Gastrocnemius medialis (tissue), 4 donors: ENCODE measurements around the gene OR10A2. TPM values are rescaled to one million over a fixed set of nuclear protein-coding genes. Genes with fewer than 3 reads are reported as not detected.
"Not testable (repeated sequence)": the region's sequence is repeated elsewhere in the genome, so short reads cannot be mapped to it uniquely, and the experiment has no call there.

ENCODE experiments used
- ATAC-seq, 2 donors: fragments of 150-250 bp; one replicate each; pipeline ENCODE4 v1.9.1; 2016
- DNase-seq, 2 donors: peaks; one replicate each; pipeline ENCODE4 v3.0.0-alpha.2; 2019
- H3K27ac ChIP-seq, 4 donors: fragments of 200-600 bp; sonication (generic); 1 replicate in 1 of 4; 2 replicates in 3 of 4; pipeline ENCODE4 v1.5.1; 2016 to 2018; ENCODE audit warnings: mild to moderate bottlenecking in 2 of 4, moderate library complexity in 1 of 4
- H3K27me3 ChIP-seq, 3 donors: fragments of 200-600 bp; sonication (generic) in 2 of 3; 1 replicate in 1 of 3; 2 replicates in 2 of 3; pipeline versions ENCODE4 v1.5.1 to v1.6.0; 2016 to 2019; ENCODE audit warnings: mild to moderate bottlenecking in 1 of 3, moderate library complexity in 1 of 3
- H3K36me3 ChIP-seq, 2 donors: fragments of 200-600 bp; sonication (generic) in 1 of 2; one replicate each; pipeline ENCODE4 v1.5.1; 2017 to 2018
- H3K4me1 ChIP-seq, 2 donors: fragments of 200-600 bp; sonication (generic) in 1 of 2; one replicate each; pipeline ENCODE4 v1.5.1; 2016 to 2017; ENCODE audit warnings: mild to moderate bottlenecking in 2 of 2
- H3K4me3 ChIP-seq, 4 donors: fragments of 200-600 bp; sonication (generic) in 3 of 4; 1 replicate in 1 of 4; 2 replicates in 3 of 4; pipeline ENCODE4 v1.5.1; 2016 to 2019; ENCODE audit warnings: mild to moderate bottlenecking in 2 of 4
- H3K9me3 ChIP-seq, 3 donors: fragments of 200-600 bp; sonication (generic) in 2 of 3; 1 replicate in 1 of 3; 2 replicates in 2 of 3; pipeline ENCODE4 v1.5.1; 2016 to 2019
- POLR2A ChIP-seq, 2 donors: fragments of 450-650 bp; IDR thresholded peaks; one replicate each; pipeline ENCODE4 v1.6.1; 2017; ENCODE audit warnings: antibody characterized with exemption in 2 of 2, mild to moderate bottlenecking in 2 of 2, moderate library complexity in 2 of 2
- in situ Hi-C, 4 donors: fragments of 200-750 bp; cut with MboI; loops; one replicate each; pipeline versions ENCODE4 v1.15.0 to v1.8.0; 2017; ENCODE audit warnings: low sequenced_read_pairs in 4 of 4
- intact Hi-C: fragments of 100-400 bp; cut with DNase I; formaldehyde crosslinking; loops from one replicate; pipeline ENCODE4 v1.15.1; 2023; ENCODE audit warnings: low total_unique reads
- total RNA-seq, 4 donors: library from RNA; depleted of rRNA; stranded (reverse); fragments of >200 nt; gene quantifications; one replicate each; pipeline versions ENCODE4 v1.1.0 to v1.2.3, GENCODE V29; 2016
- TF ChIP-seq, protein P1 (sequence below), 5 experiments: fragments of 450-650 bp in 3 of 5; fragments of 200-600 bp in 2 of 5; sonication (generic) in 2 of 5; IDR thresholded peaks in 4 of 5; conservative IDR thresholded peaks in 1 of 5; 1 replicate in 4 of 5; 2 replicates in 1 of 5; pipeline ENCODE4 v1.5.1; 2016 to 2019; ENCODE audit warnings: antibody characterized with exemption in 5 of 5, mild to moderate bottlenecking in 3 of 5, moderate library complexity in 3 of 5

Gene OR10A2
- total RNA-seq, 4 donors from 2014 or later = not detected

DNA sequence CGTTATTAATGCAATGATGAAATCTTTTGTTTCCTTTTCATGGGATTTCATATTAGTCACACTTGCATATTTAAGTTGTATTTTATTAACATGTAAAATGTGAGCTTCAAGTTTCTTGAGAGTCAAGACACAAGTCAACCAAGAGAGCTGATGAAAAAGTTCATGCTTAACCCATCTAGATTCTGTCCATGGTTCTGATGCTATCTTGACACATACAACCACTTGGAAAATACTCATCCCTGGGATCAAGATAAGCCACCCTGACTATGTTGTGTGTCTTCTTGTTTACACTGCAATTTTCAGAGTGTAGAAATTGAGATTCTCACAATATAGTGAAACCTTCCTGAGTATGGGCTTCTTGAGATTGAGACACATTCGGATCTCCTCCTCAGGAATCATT, 12.9 kb downstream of the OR10A2 start:
- Histone ChIP-seq H3K4me1 (no peaks in the 10 kb centered on the region), H3K27ac (no peak overlapping the region), H3K4me3 (no peak overlapping the region), H3K27me3 (no peaks in the 10 kb centered on the region), H3K36me3 (no peaks in the 10 kb centered on the region), H3K9me3 (no peaks in the 10 kb centered on the region)
- intact Hi-C loops = no loop called here
- no peak for ATAC-seq
- DNase-seq = no peak
- in situ Hi-C loops = no loop called here
- TF ChIP-seq, protein P1, sequence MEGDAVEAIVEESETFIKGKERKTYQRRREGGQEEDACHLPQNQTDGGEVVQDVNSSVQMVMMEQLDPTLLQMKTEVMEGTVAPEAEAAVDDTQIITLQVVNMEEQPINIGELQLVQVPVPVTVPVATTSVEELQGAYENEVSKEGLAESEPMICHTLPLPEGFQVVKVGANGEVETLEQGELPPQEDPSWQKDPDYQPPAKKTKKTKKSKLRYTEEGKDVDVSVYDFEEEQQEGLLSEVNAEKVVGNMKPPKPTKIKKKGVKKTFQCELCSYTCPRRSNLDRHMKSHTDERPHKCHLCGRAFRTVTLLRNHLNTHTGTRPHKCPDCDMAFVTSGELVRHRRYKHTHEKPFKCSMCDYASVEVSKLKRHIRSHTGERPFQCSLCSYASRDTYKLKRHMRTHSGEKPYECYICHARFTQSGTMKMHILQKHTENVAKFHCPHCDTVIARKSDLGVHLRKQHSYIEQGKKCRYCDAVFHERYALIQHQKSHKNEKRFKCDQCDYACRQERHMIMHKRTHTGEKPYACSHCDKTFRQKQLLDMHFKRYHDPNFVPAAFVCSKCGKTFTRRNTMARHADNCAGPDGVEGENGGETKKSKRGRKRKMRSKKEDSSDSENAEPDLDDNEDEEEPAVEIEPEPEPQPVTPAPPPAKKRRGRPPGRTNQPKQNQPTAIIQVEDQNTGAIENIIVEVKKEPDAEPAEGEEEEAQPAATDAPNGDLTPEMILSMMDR (IDR thresholded peaks at IDR 0.05 in 4 of 5, conservative IDR thresholded peaks at IDR 0.05 in 1 of 5) = no peak
- no peak for TF ChIP-seq POLR2A (IDR thresholded peaks at IDR 0.05)

GRCh38 chr11:6876325-6876724, 13.5 kb downstream of the OR10A2 start, which contains the start of gene OR10A4:
OR10A4 (plus strand) TSS chr11:6876625; CDS start chr11:6876648, 23 bp downstream.
- no peak for TF ChIP-seq POLR2A (IDR thresholded peaks at IDR 0.05)
- TF ChIP-seq, protein P1 (IDR thresholded peaks at IDR 0.05 in 4 of 5, conservative IDR thresholded peaks at IDR 0.05 in 1 of 5) = no peak
- Histone ChIP-seq H3K27me3 (no peaks in the 10 kb centered on the region), H3K4me3 (no peak within 1 kb of the TSS), H3K9me3 (no peaks in the 10 kb centered on the region), H3K4me1 (no peaks in the 10 kb centered on the region), H3K36me3 (no peaks in the 10 kb centered on the region), H3K27ac (no peak within 1 kb of the TSS)
- ATAC-seq (no peak), DNase-seq (no peak)
- in situ Hi-C loops = no loop called here
- intact Hi-C loops = no loop called here

DNA sequence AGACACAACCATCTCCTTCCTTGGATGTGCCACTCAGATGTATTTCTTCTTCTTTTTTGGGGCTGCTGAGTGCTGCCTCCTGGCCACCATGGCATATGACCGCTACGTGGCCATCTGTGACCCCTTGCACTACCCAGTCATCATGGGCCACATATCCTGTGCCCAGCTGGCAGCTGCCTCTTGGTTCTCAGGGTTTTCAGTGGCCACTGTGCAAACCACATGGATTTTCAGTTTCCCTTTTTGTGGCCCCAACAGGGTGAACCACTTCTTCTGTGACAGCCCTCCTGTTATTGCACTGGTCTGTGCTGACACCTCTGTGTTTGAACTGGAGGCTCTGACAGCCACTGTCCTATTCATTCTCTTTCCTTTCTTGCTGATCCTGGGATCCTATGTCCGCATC, 14.1 kb downstream of the OR10A2 start:
- ATAC-seq (no peak), DNase-seq (no peak)
- Histone ChIP-seq H3K4me3 (no peak overlapping the region), H3K27ac (no peak overlapping the region), H3K27me3 (no peaks in the 10 kb centered on the region), H3K4me1 (no peaks in the 10 kb centered on the region), H3K9me3 (no peaks in the 10 kb centered on the region), H3K36me3 (no peaks in the 10 kb centered on the region)
- intact Hi-C loops = no loop called here
- no peak for TF ChIP-seq POLR2A (IDR thresholded peaks at IDR 0.05)
- TF ChIP-seq, protein P1 (IDR thresholded peaks at IDR 0.05 in 4 of 5, conservative IDR thresholded peaks at IDR 0.05 in 1 of 5) = no peak
- in situ Hi-C loops = no loop called here

DNA sequence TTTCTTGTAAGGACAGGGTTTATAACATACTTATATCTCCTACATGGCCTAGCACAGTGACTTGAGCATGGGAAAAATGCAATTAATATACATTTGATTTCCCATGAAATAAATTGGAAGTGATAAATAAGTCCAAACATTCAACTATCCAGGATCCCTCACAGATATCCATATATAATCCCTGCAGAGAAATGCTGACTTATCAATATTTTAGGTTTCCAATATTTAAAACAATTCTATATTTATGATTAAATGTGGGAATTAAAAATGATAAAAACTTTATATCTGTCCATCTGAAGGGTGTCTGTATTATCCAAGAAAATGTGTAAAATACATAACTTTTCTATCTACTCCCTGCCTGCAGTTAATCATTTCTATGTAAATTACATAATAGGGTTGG, 19.9 kb downstream of the OR10A2 start:
- ATAC-seq (no peak), DNase-seq (no peak)
- Histone ChIP-seq H3K36me3 (no peaks in the 10 kb centered on the region), H3K4me3 (no peak overlapping the region), H3K27me3 (no peaks in the 10 kb centered on the region), H3K27ac (no peak overlapping the region), H3K9me3 (no peaks in the 10 kb centered on the region), H3K4me1 (no peaks in the 10 kb centered on the region)
- intact Hi-C loops = no loop called here
- in situ Hi-C loops = no loop called here
- no peak for TF ChIP-seq POLR2A (IDR thresholded peaks at IDR 0.05)
- TF ChIP-seq, protein P1 (IDR thresholded peaks at IDR 0.05 in 4 of 5, conservative IDR thresholded peaks at IDR 0.05 in 1 of 5) = no peak

DNA sequence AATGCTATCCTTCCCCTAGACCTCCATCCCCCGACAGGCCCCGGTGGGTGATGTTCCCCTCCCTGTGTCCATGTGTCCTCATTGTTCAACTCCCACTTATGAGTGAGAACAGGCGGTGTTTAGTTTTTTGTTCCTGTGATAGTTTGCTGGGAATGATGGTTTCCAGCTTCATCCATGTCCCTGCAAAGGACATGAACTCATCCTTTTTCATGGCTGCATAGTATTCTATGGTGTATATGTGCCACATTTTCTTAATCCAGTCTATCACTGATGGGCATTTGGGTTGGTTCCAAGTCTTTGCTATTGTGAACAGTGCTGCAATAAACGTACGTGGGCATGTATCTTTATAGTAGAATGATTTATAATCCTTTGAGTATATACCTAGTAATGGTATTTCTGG, 24.9 kb downstream of the OR10A2 start:
- H3K9me3 ChIP-seq, H3K4me3 ChIP-seq, in situ Hi-C loops, H3K36me3 ChIP-seq, H3K4me1 ChIP-seq, intact Hi-C loops, DNase-seq, ATAC-seq, H3K27me3 ChIP-seq, H3K27ac ChIP-seq: not testable (repeated sequence)
